ENCODE data around the gene RHEB.

RHEB gene

GRCh38 chr7:151460474-151460855 lies 59.2 kb downstream of the RHEB start:
- no peak for TF ChIP-seq TEAD4 (IDR thresholded peaks at IDR 0.05)
- no peak for TF ChIP-seq NFIC (IDR thresholded peaks at IDR 0.05)
- TF ChIP-seq YY1 (IDR thresholded peaks at IDR 0.05; ENCODE audit: low read depth) = no peak
- TF ChIP-seq EGR1 (IDR thresholded peaks at IDR 0.05) = no peak
- no peak for TF ChIP-seq EP300 (IDR thresholded peaks at IDR 0.05; ENCODE audit: borderline replicate concordance)
- TF ChIP-seq CREB1 (IDR thresholded peaks at IDR 0.05; ENCODE audit: low read depth) = no peak
- TF ChIP-seq MAX (IDR thresholded peaks at IDR 0.05) = no peak
- no peak for TF ChIP-seq REST (IDR thresholded peaks at IDR 0.05; ENCODE audit: low read depth)
- TF ChIP-seq FOXM1 (IDR thresholded peaks at IDR 0.05; ENCODE audit: borderline replicate concordance, low read depth) = no peak
- TF ChIP-seq TCF12 (IDR thresholded peaks at IDR 0.05; ENCODE audit: low read depth) = no peak
- TF ChIP-seq USF1 (IDR thresholded peaks at IDR 0.05) = no peak
- no peak for TF ChIP-seq RAD21 (IDR thresholded peaks at IDR 0.05; ENCODE audit: low read depth)
- no peak for TF ChIP-seq CEBPB (IDR thresholded peaks at IDR 0.05)
- no peak for TF ChIP-seq TAF1 (IDR thresholded peaks at IDR 0.05; ENCODE audit: low read depth)
- no peak for TF ChIP-seq ZBTB7A (IDR thresholded peaks at IDR 0.05; ENCODE audit: low read depth)

GRCh38 chr7:151459726-151460473 lies 59.8 kb downstream of the RHEB start:
- TF ChIP-seq EGR1 (IDR thresholded peaks at IDR 0.05) = no peak
- TF ChIP-seq REST (IDR thresholded peaks at IDR 0.05; ENCODE audit: low read depth) = no peak
- TF ChIP-seq MAX (IDR thresholded peaks at IDR 0.05) = peak; percentile 78
- TF ChIP-seq TCF12 (IDR thresholded peaks at IDR 0.05; ENCODE audit: low read depth) = peak; percentile 52
- no peak for TF ChIP-seq CREB1 (IDR thresholded peaks at IDR 0.05; ENCODE audit: low read depth)
- peak; percentile 57; the same call in 1 of the 2 replicates for TF ChIP-seq EP300 (IDR thresholded peaks at IDR 0.05; ENCODE audit: borderline replicate concordance)
- TF ChIP-seq YY1 (IDR thresholded peaks at IDR 0.05; ENCODE audit: low read depth) = no peak
- no peak for TF ChIP-seq ZBTB7A (IDR thresholded peaks at IDR 0.05; ENCODE audit: low read depth)
- TF ChIP-seq USF1 (IDR thresholded peaks at IDR 0.05) = 0 out of 2 replicates have a peak, but pooled peaks have one; percentile 6
- no peak for TF ChIP-seq FOXM1 (IDR thresholded peaks at IDR 0.05; ENCODE audit: borderline replicate concordance, low read depth)
- no peak for TF ChIP-seq TAF1 (IDR thresholded peaks at IDR 0.05; ENCODE audit: low read depth)
- no peak; the same call in 1 of the 2 replicates for TF ChIP-seq CEBPB (IDR thresholded peaks at IDR 0.05)
- peak; percentile 69 for TF ChIP-seq TEAD4 (IDR thresholded peaks at IDR 0.05)
- peak; percentile 38 for TF ChIP-seq RAD21 (IDR thresholded peaks at IDR 0.05; ENCODE audit: low read depth)
- no peak for TF ChIP-seq NFIC (IDR thresholded peaks at IDR 0.05)

GRCh38 chr7:151457534-151457933 lies 62.2 kb downstream of the RHEB start:
- TF ChIP-seq REST (IDR thresholded peaks at IDR 0.05; ENCODE audit: low read depth) = no peak
- TF ChIP-seq EGR1 (IDR thresholded peaks at IDR 0.05) = no peak
- no peak for TF ChIP-seq MAX (IDR thresholded peaks at IDR 0.05)
- TF ChIP-seq USF1 (IDR thresholded peaks at IDR 0.05) = no peak
- no peak for TF ChIP-seq NFIC (IDR thresholded peaks at IDR 0.05)
- no peak for TF ChIP-seq CEBPB (IDR thresholded peaks at IDR 0.05)
- TF ChIP-seq RAD21 (IDR thresholded peaks at IDR 0.05; ENCODE audit: low read depth) = no peak
- no peak for TF ChIP-seq TCF12 (IDR thresholded peaks at IDR 0.05; ENCODE audit: low read depth)
- no peak for TF ChIP-seq TEAD4 (IDR thresholded peaks at IDR 0.05)
- no peak for TF ChIP-seq CREB1 (IDR thresholded peaks at IDR 0.05; ENCODE audit: low read depth)
- TF ChIP-seq YY1 (IDR thresholded peaks at IDR 0.05; ENCODE audit: low read depth) = no peak
- no peak for TF ChIP-seq EP300 (IDR thresholded peaks at IDR 0.05; ENCODE audit: borderline replicate concordance)
- no peak for TF ChIP-seq ZBTB7A (IDR thresholded peaks at IDR 0.05; ENCODE audit: low read depth)
- no peak for TF ChIP-seq FOXM1 (IDR thresholded peaks at IDR 0.05; ENCODE audit: borderline replicate concordance, low read depth)
